IPS-NIHi7 (cell line): ENCODE results near the gene DHRS7.
A peak's percentile ranks its signal among the peaks of the same experiment; 100 is the strongest.
"Not testable (repeated sequence)": the region's sequence is repeated elsewhere in the genome, so short reads cannot be mapped to it uniquely, and the experiment has no call there.

Experiments used
- DNase-seq: peaks from one replicate; pipeline ENCODE4 v3.0.0; 2012; ENCODE audit warnings: mixed read lengths; ENCODE audit errors: extremely low spot score

The DHRS7 gene

GRCh38 chr14:60134702-60135101, 30.5 kb downstream of the DHRS7 start:
- no peak for DNase-seq

GRCh38 chr14:60133487-60133886, 31.7 kb downstream of the DHRS7 start:
- DNase-seq: no peak

GRCh38 chr14:60125918-60126317, 39.3 kb downstream of the DHRS7 start:
- DNase-seq: no peak

GRCh38 chr14:60116181-60116580, 49.0 kb downstream of the DHRS7 start:
- no peak for DNase-seq

GRCh38 chr14:60114881-60115280, 50.3 kb downstream of the DHRS7 start:
- DNase-seq: no peak

GRCh38 chr14:60111732-60112131, 53.5 kb downstream of the DHRS7 start:
- no peak for DNase-seq

- DNase-seq: no peak
Observed at GRCh38 chr14:60107477-60107876, 57.7 kb downstream of the DHRS7 start.

- no peak for DNase-seq
Observed at GRCh38 chr14:60106339-60106738, 58.9 kb downstream of the DHRS7 start.

- no peak for DNase-seq
Observed at GRCh38 chr14:60102389-60102788, 62.8 kb downstream of the DHRS7 start.

GRCh38 chr14:60101786-60102185, 63.4 kb downstream of the DHRS7 start:
- no peak for DNase-seq

- DNase-seq: not testable (repeated sequence)
Observed at GRCh38 chr14:60099855-60100254, 65.3 kb downstream of the DHRS7 start.

GRCh38 chr14:60097974-60098373, 67.2 kb downstream of the DHRS7 start:
- DNase-seq: no peak

- DNase-seq: no peak
Observed at GRCh38 chr14:60095781-60096450, 69.3 kb downstream of the DHRS7 start.

- no peak for DNase-seq
Observed at GRCh38 chr14:60095231-60095630, 70.0 kb downstream of the DHRS7 start.

- peak; percentile 37 for DNase-seq
Observed at GRCh38 chr14:60094306-60094897, 70.8 kb downstream of the DHRS7 start.
